CD4-positive, alpha-beta T cell treated with Interleukin-17A for 1 hour (primary cell): Measurements from ENCODE around the gene EXOC6B.

Experiments used
- DNase-seq: peaks from one replicate; pipeline ENCODE4 v3.0.0-alpha.2; 2020

Gene EXOC6B

GRCh38 chr2:72198532-72199241 lies 627.1 kb downstream of the EXOC6B start:
- DNase-seq, result no peak

- no peak for DNase-seq
Observed at GRCh38 chr2:72193723-72194122, 632.1 kb downstream of the EXOC6B start.

GRCh38 chr2:72191441-72191840 lies 634.4 kb downstream of the EXOC6B start:
- DNase-seq, result no peak

- DNase-seq, result no peak
Observed at GRCh38 chr2:72185206-72185605, 640.6 kb downstream of the EXOC6B start.

GRCh38 chr2:72183466-72183865 lies 642.4 kb downstream of the EXOC6B start:
- no peak for DNase-seq

GRCh38 chr2:72183016-72183415 lies 642.8 kb downstream of the EXOC6B start:
- DNase-seq, result no peak

GRCh38 chr2:72182547-72182946 lies 643.3 kb downstream of the EXOC6B start:
- DNase-seq, result no peak

GRCh38 chr2:72181616-72182015 lies 644.2 kb downstream of the EXOC6B start:
- DNase-seq, result no peak

- no peak for DNase-seq
Observed at GRCh38 chr2:72180351-72180750, 645.5 kb downstream of the EXOC6B start.

GRCh38 chr2:72178551-72178950 lies 647.3 kb downstream of the EXOC6B start:
- DNase-seq, result no peak

- no peak for DNase-seq
Observed at GRCh38 chr2:72176281-72176680, 649.6 kb downstream of the EXOC6B start.

GRCh38 chr2:72175636-72176035 lies 650.2 kb downstream of the EXOC6B start:
- DNase-seq, result no peak

- DNase-seq, result no peak
Observed at GRCh38 chr2:72173640-72174321, 652.1 kb downstream of the EXOC6B start.

GRCh38 chr2:72172478-72172877 lies 653.4 kb downstream of the EXOC6B start:
- DNase-seq, result no peak

GRCh38 chr2:72166279-72166678 lies 659.6 kb downstream of the EXOC6B start:
- no peak for DNase-seq

- no peak for DNase-seq
Observed at GRCh38 chr2:72165792-72166191, 660.0 kb downstream of the EXOC6B start.

- DNase-seq, result no peak
Observed at GRCh38 chr2:72162574-72162973, 663.3 kb downstream of the EXOC6B start.

GRCh38 chr2:72159211-72159993 lies 666.4 kb downstream of the EXOC6B start:
- no peak for DNase-seq

- DNase-seq, result no peak
Observed at GRCh38 chr2:72157871-72158771, 667.7 kb downstream of the EXOC6B start.

- no peak for DNase-seq
Observed at GRCh38 chr2:72156872-72157271, 669.0 kb downstream of the EXOC6B start.

GRCh38 chr2:72155737-72156136 lies 670.1 kb downstream of the EXOC6B start:
- no peak for DNase-seq

- no peak for DNase-seq
Observed at GRCh38 chr2:72155151-72155550, 670.7 kb downstream of the EXOC6B start.
